Neural cell (in vitro differentiated cells): Measurements from ENCODE around the gene PTGDR2. TPM values are rescaled to one million over a fixed set of nuclear protein-coding genes. Genes with fewer than 3 reads are reported as not detected.

Experiments
- H2AFZ ChIP-seq: fragments of 200-600, 300-800 bp; sonication (generic), shearing (Covaris generic); 2 replicates; pipeline ENCODE4 v1.6.0; 2014; ENCODE audit warnings: low read depth, mild to moderate bottlenecking, antibody characterized with exemption, low read length, moderate library complexity
- H3F3A ChIP-seq: fragments of 200-600 bp; shearing (Covaris generic); 2 replicates; pipeline ENCODE4 v1.6.1; 2016; ENCODE audit warnings: mild to moderate bottlenecking, moderate library complexity, mixed read lengths, antibody characterized with exemption, low read length; ENCODE audit not compliant: insufficient read depth, poor library complexity, severe bottlenecking
- H3K27ac ChIP-seq: fragments of 200-600, 300-800 bp; sonication (generic), shearing (Covaris generic); 2 replicates; pipeline ENCODE4 v1.5.1; 2014; ENCODE audit warnings: mild to moderate bottlenecking, low read length, moderate library complexity
- H3K27me3 ChIP-seq: fragments of 300-800, 200-600 bp; sonication (generic), shearing (Covaris generic); 2 replicates; pipeline ENCODE4 v1.6.0; 2014; ENCODE audit warnings: mild to moderate bottlenecking, low read depth, low read length, moderate library complexity; ENCODE audit not compliant: insufficient read depth
- H3K36me3 ChIP-seq: fragments of 300-800, 200-600 bp; sonication (generic), shearing (Covaris generic); 2 replicates; pipeline ENCODE4 v1.5.1; 2014; ENCODE audit warnings: mild to moderate bottlenecking, antibody characterized with exemption, low read length, moderate library complexity; ENCODE audit not compliant: insufficient read depth
- H3K4me2 ChIP-seq: fragments of 300-800, 200-600 bp; sonication (generic), shearing (Covaris generic); 2 replicates; pipeline ENCODE4 v1.6.0; 2014; ENCODE audit warnings: mild to moderate bottlenecking, low read length
- H3K4me3 ChIP-seq: fragments of 300-800, 200-600 bp; sonication (generic), shearing (Covaris generic); 2 replicates; pipeline ENCODE4 v1.5.1; 2014; ENCODE audit warnings: mild to moderate bottlenecking, low read length, moderate library complexity
- H3K79me2 ChIP-seq: fragments of 200-600 bp; shearing (Covaris generic); replicated peaks from 2 replicates; pipeline ENCODE4 v1.6.0; 2014; ENCODE audit warnings: mild to moderate bottlenecking, low read length, moderate library complexity; ENCODE audit not compliant: insufficient read depth
- H3K9ac ChIP-seq: fragments of 300-800, 200-600 bp; sonication (generic), shearing (Covaris generic); 2 replicates; pipeline ENCODE4 v1.6.1; 2016; ENCODE audit warnings: mild to moderate bottlenecking, low read length, mixed read lengths
- H3K9me2 ChIP-seq: fragments of 200-600 bp; shearing (Covaris generic); 2 replicates; pipeline ENCODE4 v1.6.1; 2016; ENCODE audit warnings: mild to moderate bottlenecking, low read length, mixed read lengths; ENCODE audit not compliant: insufficient read depth
- H3K9me3 ChIP-seq: fragments of 200-600, 300-800 bp; sonication (generic), shearing (Covaris generic); 2 replicates; pipeline ENCODE4 v1.6.1; 2016; ENCODE audit warnings: mild to moderate bottlenecking, mixed run types, low read length, moderate library complexity, mixed read lengths
- H4K20me1 ChIP-seq: fragments of 200-600 bp; shearing (Covaris generic); 2 replicates; pipeline ENCODE4 v1.6.1; 2016; ENCODE audit warnings: mild to moderate bottlenecking, mixed run types; ENCODE audit not compliant: insufficient read depth
- EP300 ChIP-seq: fragments of 450-650 bp; conservative IDR thresholded peaks from 2 replicates; pipeline ENCODE4 v1.6.1; 2014; ENCODE audit warnings: antibody characterized with exemption, mild to moderate bottlenecking, moderate library complexity; ENCODE audit not compliant: poor library complexity, severe bottlenecking
- EZH2 ChIP-seq: fragments of 200-600, 300-800 bp; shearing (Covaris generic), sonication (generic); IDR thresholded peaks from 2 replicates; pipeline ENCODE4 v1.6.1; 2014; ENCODE audit warnings: antibody characterized with exemption, low read length, borderline replicate concordance, mild to moderate bottlenecking; ENCODE audit not compliant: insufficient read depth, poor library complexity, severe bottlenecking
- MXI1 ChIP-seq: fragments of 450-650 bp; conservative IDR thresholded peaks from 2 replicates; pipeline ENCODE4 v1.6.1; 2014; ENCODE audit warnings: antibody characterized with exemption, mild to moderate bottlenecking; ENCODE audit not compliant: poor library complexity, severe bottlenecking
- POLR2AphosphoS5 ChIP-seq: IDR thresholded peaks from 2 replicates; pipeline ENCODE4 v1.6.1; 2012
- RAD21 ChIP-seq: fragments of 450-650 bp; conservative IDR thresholded peaks from 2 replicates; pipeline ENCODE4 v1.6.1; 2014; ENCODE audit warnings: antibody characterized with exemption, mild to moderate bottlenecking, moderate library complexity
- SMC3 ChIP-seq: fragments of 450-650 bp; conservative IDR thresholded peaks from 2 replicates; pipeline ENCODE4 v1.6.1; 2014; ENCODE audit warnings: antibody characterized with exemption, mild to moderate bottlenecking, moderate library complexity; ENCODE audit not compliant: poor library complexity
- TAF1 ChIP-seq: IDR thresholded peaks from 2 replicates; pipeline ENCODE4 v1.6.1; 2012; ENCODE audit warnings: low read depth
- polyA plus RNA-seq: library from polyadenylated mRNA; depleted of rRNA; stranded (reverse); fragments of >200 nt; gene quantifications from 2 replicates; pipeline ENCODE4 v1.2.3, GENCODE V29; 2014
- TF ChIP-seq, protein P1 (sequence below): IDR thresholded peaks from 2 replicates; pipeline ENCODE4 v1.6.1; 2012; ENCODE audit warnings: borderline replicate concordance
- TF ChIP-seq, protein P2 (sequence below): fragments of 450-650 bp; IDR thresholded peaks from 2 replicates; pipeline ENCODE4 v1.5.1; 2014; ENCODE audit warnings: antibody characterized with exemption, mild to moderate bottlenecking, moderate library complexity; ENCODE audit not compliant: poor library complexity, severe bottlenecking

PTGDR2 gene
- polyA plus RNA-seq, 1 donor from 2014 or later: 0.51 TPM

- Histone ChIP-seq H3K9ac (no peak overlapping the region), H3K36me3 (no peaks in the 10 kb centered on the region), H3K79me2 (no peaks in the 10 kb centered on the region), H3K4me2 (no peak overlapping the region), H3K27me3 (no peaks in the 10 kb centered on the region), H3K9me3 (no peaks in the 10 kb centered on the region), H3F3A (no peaks in the 10 kb centered on the region), H3K27ac (no peak overlapping the region), H3K9me2 (no peaks in the 10 kb centered on the region), H2AFZ (no peak overlapping the region), H4K20me1 (no peaks in the 10 kb centered on the region), H3K4me3 (no peak overlapping the region)
- TF ChIP-seq TAF1: no peak
- no peak for TF ChIP-seq EZH2
- TF ChIP-seq RAD21: no peak
- TF ChIP-seq, protein P1, sequence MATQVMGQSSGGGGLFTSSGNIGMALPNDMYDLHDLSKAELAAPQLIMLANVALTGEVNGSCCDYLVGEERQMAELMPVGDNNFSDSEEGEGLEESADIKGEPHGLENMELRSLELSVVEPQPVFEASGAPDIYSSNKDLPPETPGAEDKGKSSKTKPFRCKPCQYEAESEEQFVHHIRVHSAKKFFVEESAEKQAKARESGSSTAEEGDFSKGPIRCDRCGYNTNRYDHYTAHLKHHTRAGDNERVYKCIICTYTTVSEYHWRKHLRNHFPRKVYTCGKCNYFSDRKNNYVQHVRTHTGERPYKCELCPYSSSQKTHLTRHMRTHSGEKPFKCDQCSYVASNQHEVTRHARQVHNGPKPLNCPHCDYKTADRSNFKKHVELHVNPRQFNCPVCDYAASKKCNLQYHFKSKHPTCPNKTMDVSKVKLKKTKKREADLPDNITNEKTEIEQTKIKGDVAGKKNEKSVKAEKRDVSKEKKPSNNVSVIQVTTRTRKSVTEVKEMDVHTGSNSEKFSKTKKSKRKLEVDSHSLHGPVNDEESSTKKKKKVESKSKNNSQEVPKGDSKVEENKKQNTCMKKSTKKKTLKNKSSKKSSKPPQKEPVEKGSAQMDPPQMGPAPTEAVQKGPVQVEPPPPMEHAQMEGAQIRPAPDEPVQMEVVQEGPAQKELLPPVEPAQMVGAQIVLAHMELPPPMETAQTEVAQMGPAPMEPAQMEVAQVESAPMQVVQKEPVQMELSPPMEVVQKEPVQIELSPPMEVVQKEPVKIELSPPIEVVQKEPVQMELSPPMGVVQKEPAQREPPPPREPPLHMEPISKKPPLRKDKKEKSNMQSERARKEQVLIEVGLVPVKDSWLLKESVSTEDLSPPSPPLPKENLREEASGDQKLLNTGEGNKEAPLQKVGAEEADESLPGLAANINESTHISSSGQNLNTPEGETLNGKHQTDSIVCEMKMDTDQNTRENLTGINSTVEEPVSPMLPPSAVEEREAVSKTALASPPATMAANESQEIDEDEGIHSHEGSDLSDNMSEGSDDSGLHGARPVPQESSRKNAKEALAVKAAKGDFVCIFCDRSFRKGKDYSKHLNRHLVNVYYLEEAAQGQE: no peak
- no peak for TF ChIP-seq SMC3
- no peak for TF ChIP-seq POLR2AphosphoS5
- TF ChIP-seq MXI1: no peak
- no peak for TF ChIP-seq EP300
- TF ChIP-seq, protein P2, sequence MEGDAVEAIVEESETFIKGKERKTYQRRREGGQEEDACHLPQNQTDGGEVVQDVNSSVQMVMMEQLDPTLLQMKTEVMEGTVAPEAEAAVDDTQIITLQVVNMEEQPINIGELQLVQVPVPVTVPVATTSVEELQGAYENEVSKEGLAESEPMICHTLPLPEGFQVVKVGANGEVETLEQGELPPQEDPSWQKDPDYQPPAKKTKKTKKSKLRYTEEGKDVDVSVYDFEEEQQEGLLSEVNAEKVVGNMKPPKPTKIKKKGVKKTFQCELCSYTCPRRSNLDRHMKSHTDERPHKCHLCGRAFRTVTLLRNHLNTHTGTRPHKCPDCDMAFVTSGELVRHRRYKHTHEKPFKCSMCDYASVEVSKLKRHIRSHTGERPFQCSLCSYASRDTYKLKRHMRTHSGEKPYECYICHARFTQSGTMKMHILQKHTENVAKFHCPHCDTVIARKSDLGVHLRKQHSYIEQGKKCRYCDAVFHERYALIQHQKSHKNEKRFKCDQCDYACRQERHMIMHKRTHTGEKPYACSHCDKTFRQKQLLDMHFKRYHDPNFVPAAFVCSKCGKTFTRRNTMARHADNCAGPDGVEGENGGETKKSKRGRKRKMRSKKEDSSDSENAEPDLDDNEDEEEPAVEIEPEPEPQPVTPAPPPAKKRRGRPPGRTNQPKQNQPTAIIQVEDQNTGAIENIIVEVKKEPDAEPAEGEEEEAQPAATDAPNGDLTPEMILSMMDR: no peak
These were observed 9.2 kb upstream of the PTGDR2 start for GRCh38 chr11:60864856-60865513.

- no peaks in the 10 kb centered on the region for H3F3A ChIP-seq
- H3K27me3 ChIP-seq: no peaks in the 10 kb centered on the region
- no peak overlapping the region for H3K27ac ChIP-seq
- H4K20me1 ChIP-seq: no peaks in the 10 kb centered on the region
- no peaks in the 10 kb centered on the region for H3K36me3 ChIP-seq
- H3K79me2 ChIP-seq: no peaks in the 10 kb centered on the region
- no peaks in the 10 kb centered on the region for H3K9me3 ChIP-seq
- H3K4me3 ChIP-seq: no peak overlapping the region
- no peak overlapping the region for H2AFZ ChIP-seq
- H3K4me2 ChIP-seq: no peak overlapping the region
- H3K9ac ChIP-seq: no peak overlapping the region
- no peaks in the 10 kb centered on the region for H3K9me2 ChIP-seq
- TF ChIP-seq, protein P1: no peak
- TF ChIP-seq MXI1: no peak
- no peak for TF ChIP-seq SMC3
- TF ChIP-seq POLR2AphosphoS5: no peak
- TF ChIP-seq, protein P2: no peak
- TF ChIP-seq TAF1: no peak
- no peak for TF ChIP-seq RAD21
- TF ChIP-seq EP300: no peak
- TF ChIP-seq EZH2: no peak
These were observed 8.1 kb upstream of the PTGDR2 start for GRCh38 chr11:60863550-60864521.
